Activated CD4-positive, alpha-beta memory T cell treated with anti-CD3 and anti-CD28 coated beads for 36 hours (primary cell): ENCODE data around the gene TRPM7. TPM values are rescaled to one million over a fixed set of nuclear protein-coding genes. Genes with fewer than 3 reads are reported as not detected.
A peak's percentile ranks its signal among the peaks of the same experiment; 100 is the strongest.

ENCODE experiments used
- CTCF ChIA-PET: fragments of 350-600 bp; sonication (Branson Sonifier 250); formaldehyde crosslinking; loops from one replicate; lab custom pipeline; 2021; ENCODE audit warnings: antibody characterized with exemption, inconsistent platforms; lab: Charles Lee
- POLR2A ChIA-PET: fragments of 350-600 bp; sonication (Branson Sonifier 250); formaldehyde crosslinking; loops from one replicate; lab custom pipeline; 2021; ENCODE audit warnings: antibody characterized with exemption; lab: Charles Lee
- DNase-seq: peaks from one replicate; pipeline ENCODE4 v3.0.0-alpha.2; 2020
- H3K27ac Mint-ChIP-seq: one replicate; pipeline ENCODE4 v1.8.0; 2021; ENCODE audit warnings: mixed read lengths
- H3K27me3 Mint-ChIP-seq: one replicate; pipeline ENCODE4 v1.8.0; 2021; ENCODE audit warnings: mixed read lengths
- H3K36me3 Mint-ChIP-seq: one replicate; pipeline ENCODE4 v1.8.0; 2021; ENCODE audit warnings: mixed read lengths
- H3K4me1 Mint-ChIP-seq: one replicate; pipeline ENCODE4 v1.8.0; 2021; ENCODE audit warnings: low read depth, mixed read lengths
- H3K4me3 Mint-ChIP-seq: one replicate; pipeline ENCODE4 v1.8.0; 2021; ENCODE audit warnings: mild to moderate bottlenecking, mixed read lengths
- H3K9me3 Mint-ChIP-seq: one replicate; pipeline ENCODE4 v1.8.0; 2021; ENCODE audit warnings: mixed read lengths
- intact Hi-C: fragments of 100-400 bp; cut with micrococcal nuclease; formaldehyde crosslinking; loops from one replicate; pipeline ENCODE4 v1.15.1; 2023
- total RNA-seq, 2 experiments: library from RNA; stranded (reverse); gene quantifications; one replicate each; pipeline ENCODE4 v1.2.3, GENCODE V29; 2021

The TRPM7 gene
- total RNA-seq, 2 experiments from 2014 or later: 37.4 to 44.8 TPM

GRCh38 chr15:50687302-50687902 is 805 bp upstream of the TRPM7 start:
- Mint-ChIP-seq H3K36me3 (peaks cover 31% of the 10 kb centered on the region), H3K27ac (peak overlapping the region; percentile 100), H3K9me3 (no peaks in the 10 kb centered on the region), H3K27me3 (no peaks in the 10 kb centered on the region), H3K4me3 (peak overlapping the region; percentile 99), H3K4me1 (peaks cover 45% of the 10 kb centered on the region)
- ChIA-PET CTCF (interaction anchor here (2.3 kb wide), 1 partner anchor 11 kb away, joined by 15 read pairs; no protein-coding TSS in a partner anchor), POLR2A (interaction anchor here (1.8 to 2.0 kb wide), 3 partner anchors 77 to 222 kb away, joined by 4 to 8 read pairs (median 6); partner anchors contain the start of gene SPPL2A)
- no peak for DNase-seq
- intact Hi-C loops: loop anchor here (2.0 kb wide), 2 partner anchors 33 to 333 kb away; partner anchors contain the start of gene GABPB1

GRCh38 chr15:50685976-50686468 is 575 bp downstream of the TRPM7 start:
- Mint-ChIP-seq H3K4me3 (peak overlapping the region; percentile 99), H3K4me1 (peaks cover 57% of the 10 kb centered on the region), H3K27ac (peak overlapping the region; percentile 100), H3K9me3 (no peaks in the 10 kb centered on the region), H3K36me3 (peaks cover 38% of the 10 kb centered on the region), H3K27me3 (no peaks in the 10 kb centered on the region)
- DNase-seq: peak; percentile 86
- POLR2A ChIA-PET: interaction anchor here (0.6 to 2.0 kb wide), 6 partner anchors 10 to 223 kb away, joined by 3 to 8 read pairs (median 4); partner anchors contain the start of gene SPPL2A
- CTCF ChIA-PET: interaction anchor here (2.3 kb wide), 1 partner anchor 10 kb away, joined by 15 read pairs; no protein-coding TSS in a partner anchor
- intact Hi-C loops: loop anchor here (1.0 to 2.0 kb wide), 5 partner anchors 31 to 331 kb away; partner anchors contain the start of gene GABPB1

GRCh38 chr15:50685191-50685975 is 1.2 kb downstream of the TRPM7 start:
- peaks cover 38% of the 10 kb centered on the region for H3K36me3 Mint-ChIP-seq
- POLR2A ChIA-PET: interaction anchor here (0.6 to 1.8 kb wide), 5 partner anchors 10 to 224 kb away, joined by 3 to 6 read pairs (median 4); no protein-coding TSS in a partner anchor
- peaks cover 61% of the 10 kb centered on the region for H3K4me1 Mint-ChIP-seq
- H3K27me3 Mint-ChIP-seq: no peaks in the 10 kb centered on the region
- no peak for DNase-seq
- intact Hi-C loops: no loop called here
- no peaks in the 10 kb centered on the region for H3K9me3 Mint-ChIP-seq
- H3K27ac Mint-ChIP-seq: peak overlapping the region; percentile 100
- peak overlapping the region; percentile 99 for H3K4me3 Mint-ChIP-seq
- CTCF ChIA-PET: interaction anchor here (2.3 kb wide), 1 partner anchor 9 kb away, joined by 15 read pairs; no protein-coding TSS in a partner anchor

GRCh38 chr15:50681467-50681866 is 5.1 kb downstream of the TRPM7 start:
- H3K4me1 Mint-ChIP-seq: peaks cover 65% of the 10 kb centered on the region
- intact Hi-C loops: no loop called here
- H3K27me3 Mint-ChIP-seq: no peaks in the 10 kb centered on the region
- peak overlapping the region; percentile 20 for H3K4me3 Mint-ChIP-seq
- peak overlapping the region; percentile 28 for H3K27ac Mint-ChIP-seq
- DNase-seq: no peak
- CTCF ChIA-PET: interaction anchor here (1.3 kb wide), 1 partner anchor 205 kb away, joined by 5 read pairs; no protein-coding TSS in a partner anchor
- POLR2A ChIA-PET: interaction anchor here (1.0 kb wide), 1 partner anchor 197 kb away, joined by 3 read pairs; no protein-coding TSS in a partner anchor
- H3K36me3 Mint-ChIP-seq: peaks cover 35% of the 10 kb centered on the region
- no peaks in the 10 kb centered on the region for H3K9me3 Mint-ChIP-seq

GRCh38 chr15:50676799-50677483 is 9.7 kb downstream of the TRPM7 start:
- ChIA-PET POLR2A (no interaction called here), CTCF (interaction anchor here (1.0 to 3.5 kb wide), 10 partner anchors 9 to 232 kb away, joined by 3 to 15 read pairs (median 6); partner anchors contain the start of gene TRPM7)
- no peaks in the 10 kb centered on the region for H3K27me3 Mint-ChIP-seq
- H3K4me3 Mint-ChIP-seq: no peak overlapping the region
- H3K36me3 Mint-ChIP-seq: peaks cover 12% of the 10 kb centered on the region
- no peak overlapping the region for H3K27ac Mint-ChIP-seq
- H3K4me1 Mint-ChIP-seq: peaks cover 45% of the 10 kb centered on the region
- no peak for DNase-seq
- H3K9me3 Mint-ChIP-seq: no peaks in the 10 kb centered on the region
- intact Hi-C loops: no loop called here

GRCh38 chr15:50675535-50676144 is 11.0 kb downstream of the TRPM7 start:
- Mint-ChIP-seq H3K36me3 (peaks cover 6% of the 10 kb centered on the region), H3K27me3 (no peaks in the 10 kb centered on the region), H3K9me3 (no peaks in the 10 kb centered on the region), H3K27ac (peak overlapping the region; percentile 33), H3K4me3 (no peak overlapping the region), H3K4me1 (peaks cover 40% of the 10 kb centered on the region)
- DNase-seq: no peak
- intact Hi-C loops: loop anchor here (1.0 kb wide), 2 partner anchors 202 to 232 kb away; no protein-coding TSS in a partner anchor
- ChIA-PET CTCF (interaction anchor here (0.5 to 3.5 kb wide), 23 partner anchors 10 to 233 kb away, joined by 3 to 15 read pairs (median 4); partner anchors contain the start of gene TRPM7), POLR2A (interaction anchor here (1.1 kb wide), 1 partner anchor 10 kb away, joined by 3 read pairs; a partner anchor contains a TSS)

- Mint-ChIP-seq H3K36me3 (peaks cover 4% of the 10 kb centered on the region), H3K27me3 (no peaks in the 10 kb centered on the region), H3K4me1 (peaks cover 21% of the 10 kb centered on the region), H3K4me3 (no peak overlapping the region), H3K9me3 (no peaks in the 10 kb centered on the region), H3K27ac (no peak overlapping the region)
- ChIA-PET CTCF (no interaction called here), POLR2A (no interaction called here)
- no peak for DNase-seq
- intact Hi-C loops: no loop called here
Measured at GRCh38 chr15:50670115-50670514, 16.5 kb downstream of the TRPM7 start.

GRCh38 chr15:50669611-50670010 is 17.0 kb downstream of the TRPM7 start:
- no peak for DNase-seq
- Mint-ChIP-seq H3K27ac (no peak overlapping the region), H3K36me3 (peaks cover 4% of the 10 kb centered on the region), H3K4me3 (no peak overlapping the region), H3K27me3 (no peaks in the 10 kb centered on the region), H3K9me3 (no peaks in the 10 kb centered on the region), H3K4me1 (peaks cover 16% of the 10 kb centered on the region)
- intact Hi-C loops: no loop called here
- POLR2A ChIA-PET: no interaction called here
- CTCF ChIA-PET: no interaction called here

GRCh38 chr15:50665938-50666337 is 20.7 kb downstream of the TRPM7 start:
- no peak overlapping the region for H3K4me3 Mint-ChIP-seq

GRCh38 chr15:50655555-50655954 is 31.0 kb downstream of the TRPM7 start:
- ChIA-PET POLR2A (no interaction called here), CTCF (interaction anchor here (1.1 kb wide), 1 partner anchor 221 kb away, joined by 3 read pairs; no protein-coding TSS in a partner anchor)
- peaks cover 42% of the 10 kb centered on the region for H3K36me3 Mint-ChIP-seq
- H3K9me3 Mint-ChIP-seq: no peaks in the 10 kb centered on the region
- DNase-seq: no peak
- intact Hi-C loops: loop anchor here (2.0 kb wide), 1 partner anchor 31 kb away; the partner anchor contains the start of gene TRPM7
- peaks cover 22% of the 10 kb centered on the region for H3K4me1 Mint-ChIP-seq
- H3K27ac Mint-ChIP-seq: no peak overlapping the region
- no peak overlapping the region for H3K4me3 Mint-ChIP-seq
- no peaks in the 10 kb centered on the region for H3K27me3 Mint-ChIP-seq

More at GRCh38 chr15:50665938-50666337, 20.7 kb downstream of the TRPM7 start:
- H3K27me3 Mint-ChIP-seq: no peaks in the 10 kb centered on the region
- ChIA-PET CTCF (interaction anchor here (2.0 kb wide), 1 partner anchor 10 kb away, joined by 7 read pairs; no protein-coding TSS in a partner anchor), POLR2A (no interaction called here)
- no peak overlapping the region for H3K27ac Mint-ChIP-seq
- intact Hi-C loops: no loop called here
- peaks cover 12% of the 10 kb centered on the region for H3K4me1 Mint-ChIP-seq
- H3K9me3 Mint-ChIP-seq: no peaks in the 10 kb centered on the region
- DNase-seq: no peak
- peaks cover 15% of the 10 kb centered on the region for H3K36me3 Mint-ChIP-seq
